ENCODE results near the gene TXNDC16.

TXNDC16 gene

DNA sequence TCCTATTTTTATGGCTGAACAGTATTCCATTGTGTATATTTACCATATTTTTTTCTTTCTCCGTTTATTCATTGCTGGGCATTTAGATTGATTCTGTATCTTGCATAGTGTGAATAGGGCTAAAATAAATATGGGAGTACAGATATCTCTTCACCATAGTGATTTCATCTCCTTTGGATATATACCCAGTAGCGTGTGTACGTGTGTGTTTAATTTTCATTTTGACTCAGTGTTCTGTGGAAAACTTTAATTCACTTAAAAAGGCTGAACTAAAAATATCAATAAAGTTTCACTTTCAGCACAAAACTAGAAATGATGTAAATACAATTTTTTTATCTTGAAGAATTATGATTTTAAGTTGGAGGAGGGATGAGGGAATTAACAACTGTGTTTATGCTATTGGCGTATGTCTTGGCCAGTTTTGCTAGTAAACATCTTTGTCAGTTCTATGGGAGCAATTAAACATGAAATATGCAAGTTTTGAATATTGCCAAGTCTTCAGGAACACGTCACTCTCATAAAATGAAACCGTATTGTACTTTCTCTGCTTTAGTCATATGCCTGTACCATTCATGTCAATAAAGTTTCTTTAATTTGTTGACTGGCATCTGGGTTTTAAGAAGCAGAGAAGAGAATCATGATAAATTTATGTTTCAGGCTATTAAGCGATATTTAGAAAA is 138.4 kb downstream of the TXNDC16 start:
- Histone ChIP-seq H3K36me3 (ENCODE audit: control insufficient read depth in 2 of 2, insufficient read depth in 1 of 2, low read length in 2 of 2) (no peaks in the 10 kb centered on the region), H3K27ac (ENCODE audit: extremely low read depth, low read depth, low read length) (no peak overlapping the region), H3K4me3 (ENCODE audit: low read depth, low read length) (no peak overlapping the region), H3K9me3 (ENCODE audit: control insufficient read depth, insufficient read depth, low read depth, low read length) (no peaks in the 10 kb centered on the region), H3K4me1 (ENCODE audit: control insufficient read depth, insufficient read depth, low read length) (no peaks in the 10 kb centered on the region)
- POLR2A ChIA-PET, result no interaction called here
- CTCF ChIA-PET, result interaction anchor here (0.7 kb wide), 1 partner anchor 305 kb away, joined by 4 read pairs; no protein-coding TSS in a partner anchor
- no peak for TF ChIP-seq HOXC10 (CRISPR knock-in tag; IDR thresholded peaks at IDR 0.05)

DNA sequence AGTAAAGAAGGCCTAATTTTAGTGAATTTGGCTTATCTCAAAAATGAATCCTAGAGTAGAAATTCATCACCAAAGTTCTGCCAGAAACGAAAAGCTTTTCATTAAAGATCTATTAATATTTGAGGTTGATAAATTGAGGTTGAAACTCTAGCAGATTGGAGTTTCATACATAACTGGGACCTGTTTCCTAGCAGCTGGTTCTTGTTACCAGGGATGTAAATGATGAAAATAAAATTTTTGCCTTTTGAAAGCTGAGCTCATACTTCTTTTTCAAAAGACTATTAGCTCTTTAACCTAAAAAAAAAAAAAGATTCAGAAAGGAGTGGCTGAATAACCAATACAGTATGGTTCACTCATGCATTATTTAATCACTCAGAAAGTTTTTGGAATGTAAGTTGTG is 139.9 kb downstream of the TXNDC16 start:
- Histone ChIP-seq H3K4me3 (ENCODE audit: low read depth, low read length) (no peak overlapping the region), H3K36me3 (ENCODE audit: control insufficient read depth in 2 of 2, insufficient read depth in 1 of 2, low read length in 2 of 2) (no peaks in the 10 kb centered on the region), H3K9me3 (ENCODE audit: control insufficient read depth, insufficient read depth, low read depth, low read length) (no peaks in the 10 kb centered on the region), H3K4me1 (ENCODE audit: control insufficient read depth, insufficient read depth, low read length) (no peaks in the 10 kb centered on the region), H3K27ac (ENCODE audit: extremely low read depth, low read depth, low read length) (no peak overlapping the region)
- TF ChIP-seq IKZF3 (tag by site-specific recombination; IDR thresholded peaks at IDR 0.05), result no peak
- no peak for TF ChIP-seq ZNF623 (tag by site-specific recombination; IDR thresholded peaks at IDR 0.05)
- ChIA-PET POLR2A (no interaction called here), CTCF (interaction anchor here (0.6 to 1.1 kb wide), 2 partner anchors 13 to 53 kb away, joined by 3 read pairs; no protein-coding TSS in a partner anchor)

- H3K9me3 ChIP-seq (ENCODE audit: control insufficient read depth, insufficient read depth, low read depth, low read length), result no peaks in the 10 kb centered on the region
- no peak overlapping the region for H3K27ac ChIP-seq (ENCODE audit: extremely low read depth, low read depth, low read length)
- H3K36me3 ChIP-seq (ENCODE audit: control insufficient read depth in 2 of 2, insufficient read depth in 1 of 2, low read length in 2 of 2), result no peaks in the 10 kb centered on the region
- no peak for TF ChIP-seq AEBP2 (tag by site-specific recombination; IDR thresholded peaks at IDR 0.05; ENCODE audit: borderline replicate concordance)
- TF ChIP-seq ZNF350 (tag by site-specific recombination; IDR thresholded peaks at IDR 0.05), result no peak
- no peak for TF ChIP-seq ZNF140 (tag by site-specific recombination; IDR thresholded peaks at IDR 0.05)
- no peak for TF ChIP-seq ZBTB48 (tag by site-specific recombination; IDR thresholded peaks at IDR 0.05)
- no peak for TF ChIP-seq ZNF530 (tag by site-specific recombination; IDR thresholded peaks at IDR 0.05; ENCODE audit: low read depth)
- TF ChIP-seq WT1 (tag by site-specific recombination; IDR thresholded peaks at IDR 0.05), result no peak
- no peak for TF ChIP-seq ZNF324 (tag by site-specific recombination; IDR thresholded peaks at IDR 0.05)
- TF ChIP-seq KLF8 (tag by site-specific recombination; IDR thresholded peaks at IDR 0.05), result no peak
- ChIA-PET CTCF (interaction anchor here (0.5 to 1.3 kb wide), 2 partner anchors 18 to 106 kb away, joined by 3 to 4 read pairs; no protein-coding TSS in a partner anchor), POLR2A (no interaction called here)
- H3K4me3 ChIP-seq (ENCODE audit: low read depth, low read length), result no peak overlapping the region
- peaks cover 2% of the 10 kb centered on the region; the same call in 1 of the 2 replicates for H3K4me1 ChIP-seq (ENCODE audit: control insufficient read depth, insufficient read depth, low read length)
These were observed 147.0 kb downstream of the TXNDC16 start for GRCh38 chr14:52405314-52405713.

DNA sequence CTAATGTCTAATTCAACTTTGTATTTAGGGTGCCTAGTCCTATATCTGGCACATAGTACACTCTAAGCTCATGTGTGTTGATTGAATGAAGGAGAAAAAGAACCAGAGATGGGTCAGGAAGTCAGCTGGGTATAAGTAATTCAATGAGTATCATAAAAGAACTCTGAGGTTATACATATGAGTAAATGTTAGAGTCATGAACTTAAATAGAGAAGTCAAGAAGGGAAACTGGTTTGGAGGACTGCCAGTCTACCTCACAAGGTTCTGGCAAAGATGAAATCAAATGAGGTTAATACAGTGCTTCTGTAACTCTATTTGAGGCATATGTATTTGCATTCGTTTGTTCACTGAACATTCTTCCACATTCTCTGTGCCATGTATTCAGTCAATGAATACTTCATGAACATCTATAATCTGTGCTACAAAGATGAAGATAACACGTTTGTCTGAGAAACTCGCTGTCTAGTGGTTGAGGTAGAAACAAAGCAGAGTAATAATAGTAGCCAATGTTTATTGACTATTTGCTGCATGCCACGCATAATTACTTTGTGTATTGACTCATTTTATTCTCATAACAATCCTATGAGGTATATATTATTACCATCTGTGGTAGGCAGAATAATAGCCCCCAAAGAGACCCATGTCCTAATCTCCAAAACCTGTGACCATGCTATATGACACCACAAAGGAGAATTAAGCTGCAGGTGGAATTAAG is 149.3 kb downstream of the TXNDC16 start:
- POLR2A ChIA-PET, result interaction anchor here (0.6 kb wide), 1 partner anchor 51 kb away, joined by 6 read pairs; no protein-coding TSS in a partner anchor
- H3K4me1 ChIP-seq (ENCODE audit: control insufficient read depth, insufficient read depth, low read length), result peaks cover 13% of the 10 kb centered on the region
- no peak overlapping the region for H3K4me3 ChIP-seq (ENCODE audit: low read depth, low read length)

More for the DNA sequence above, 149.3 kb downstream of the TXNDC16 start:
- no peak for TF ChIP-seq GLI4 (tag by site-specific recombination; IDR thresholded peaks at IDR 0.05)
- no peak for TF ChIP-seq MEIS1 (CRISPR knock-in tag; IDR thresholded peaks at IDR 0.05; ENCODE audit: borderline replicate concordance)
- TF ChIP-seq ZBTB1 (tag by site-specific recombination; IDR thresholded peaks at IDR 0.05), result no peak
- TF ChIP-seq, protein P1, sequence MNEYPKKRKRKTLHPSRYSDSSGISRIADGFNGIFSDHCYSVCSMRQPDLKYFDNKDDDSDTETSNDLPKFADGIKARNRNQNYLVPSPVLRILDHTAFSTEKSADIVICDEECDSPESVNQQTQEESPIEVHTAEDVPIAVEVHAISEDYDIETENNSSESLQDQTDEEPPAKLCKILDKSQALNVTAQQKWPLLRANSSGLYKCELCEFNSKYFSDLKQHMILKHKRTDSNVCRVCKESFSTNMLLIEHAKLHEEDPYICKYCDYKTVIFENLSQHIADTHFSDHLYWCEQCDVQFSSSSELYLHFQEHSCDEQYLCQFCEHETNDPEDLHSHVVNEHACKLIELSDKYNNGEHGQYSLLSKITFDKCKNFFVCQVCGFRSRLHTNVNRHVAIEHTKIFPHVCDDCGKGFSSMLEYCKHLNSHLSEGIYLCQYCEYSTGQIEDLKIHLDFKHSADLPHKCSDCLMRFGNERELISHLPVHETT (tag by site-specific recombination; IDR thresholded peaks at IDR 0.05), result no peak
- no peak for TF ChIP-seq GFI1B (tag by site-specific recombination; IDR thresholded peaks at IDR 0.05)
- TF ChIP-seq HOXA7 (CRISPR knock-in tag; IDR thresholded peaks at IDR 0.05; ENCODE audit: borderline replicate concordance), result no peak
- no peak for TF ChIP-seq ZNF423 (tag by site-specific recombination; IDR thresholded peaks at IDR 0.05)
- TF ChIP-seq ZSCAN23 (tag by site-specific recombination; IDR thresholded peaks at IDR 0.05), result no peak
- no peak for TF ChIP-seq ZNF654 (tag by site-specific recombination; IDR thresholded peaks at IDR 0.05; ENCODE audit: low read depth)
- no peak for TF ChIP-seq ZNF146 (tag by site-specific recombination; IDR thresholded peaks at IDR 0.05)
- no peak overlapping the region for H3K27ac ChIP-seq (ENCODE audit: extremely low read depth, low read depth, low read length)
- no peaks in the 10 kb centered on the region for H3K9me3 ChIP-seq (ENCODE audit: control insufficient read depth, insufficient read depth, low read depth, low read length)
- CTCF ChIA-PET, result interaction anchor here (1.5 kb wide), 1 partner anchor 103 kb away, joined by 4 read pairs; no protein-coding TSS in a partner anchor
- H3K36me3 ChIP-seq (ENCODE audit: control insufficient read depth in 2 of 2, insufficient read depth in 1 of 2, low read length in 2 of 2), result no peaks in the 10 kb centered on the region

Measured in HEK293 (cell line).